HG02938 (cell line): Measurements from ENCODE around the gene EPG5.
"Not testable (repeated sequence)": the region's sequence is repeated elsewhere in the genome, so short reads cannot be mapped to it uniquely, and the experiment has no call there.

Source experiments
- ATAC-seq: cut with Tn5 transposase; IDR thresholded peaks from one replicate; pipeline ENCODE4 v1.9.1; 2021; ENCODE audit warnings: mild to moderate bottlenecking, moderate library complexity; ENCODE audit not compliant: unreplicated experiment

The EPG5 gene

DNA sequence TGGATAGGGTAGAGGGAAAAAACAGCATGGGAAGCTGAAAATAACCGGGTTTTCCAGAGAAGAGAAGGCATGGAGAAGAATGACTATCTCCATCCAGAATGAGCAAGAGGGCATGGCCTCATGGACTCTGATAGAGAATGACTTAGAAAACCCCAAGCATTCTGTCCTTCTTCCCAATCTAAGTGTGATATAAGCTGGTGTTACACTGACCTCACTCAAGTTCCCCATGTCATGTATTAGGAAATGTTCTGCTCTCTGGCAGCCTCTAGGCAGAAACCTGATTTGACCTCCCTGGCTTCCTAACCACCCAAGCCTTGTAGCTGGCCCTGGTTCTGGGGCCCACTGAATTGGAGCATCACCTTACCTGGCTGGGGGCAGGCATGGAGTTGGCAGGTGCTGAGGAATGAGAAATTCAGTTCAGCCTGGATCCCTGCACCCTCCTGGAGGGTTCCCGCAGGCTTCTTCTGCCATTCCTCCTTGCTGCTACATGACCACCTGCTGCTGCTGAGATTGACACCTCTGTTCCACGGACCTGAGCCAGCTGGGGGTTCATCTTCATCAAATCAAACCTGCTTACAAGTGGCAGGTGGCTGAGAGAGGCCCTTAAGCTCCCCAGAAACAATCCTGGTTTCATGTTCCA is 146.9 kb downstream of the EPG5 start:
- no peak for ATAC-seq

DNA sequence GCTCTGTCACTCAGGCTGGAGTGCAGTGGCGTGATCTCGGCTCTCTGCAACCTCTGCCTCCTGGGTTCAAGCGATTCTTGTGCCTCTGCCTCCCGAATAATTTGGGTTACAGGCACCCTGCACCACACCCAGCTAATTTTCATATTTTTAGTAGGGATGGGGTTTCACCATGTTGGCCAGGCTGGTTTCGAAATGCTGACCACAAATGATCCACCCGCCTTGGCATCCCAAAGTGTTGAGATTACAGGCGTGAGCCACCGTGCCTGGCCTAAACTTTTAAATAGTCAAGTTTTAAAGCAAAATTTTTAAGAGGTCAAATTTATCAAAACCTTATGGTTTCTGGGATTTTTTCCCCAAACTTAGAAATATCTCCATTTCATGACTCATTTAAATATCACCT is 148.4 kb downstream of the EPG5 start:
- not testable (repeated sequence) for ATAC-seq

- no peak for ATAC-seq
Measured at GRCh38 chr18:45817543-45817942, 149.6 kb downstream of the EPG5 start.

GRCh38 chr18:45814733-45815132 is 152.4 kb downstream of the EPG5 start:
- ATAC-seq = not testable (repeated sequence)

- not testable (repeated sequence) for ATAC-seq
Measured at GRCh38 chr18:45807144-45807543, 160.0 kb downstream of the EPG5 start.

DNA sequence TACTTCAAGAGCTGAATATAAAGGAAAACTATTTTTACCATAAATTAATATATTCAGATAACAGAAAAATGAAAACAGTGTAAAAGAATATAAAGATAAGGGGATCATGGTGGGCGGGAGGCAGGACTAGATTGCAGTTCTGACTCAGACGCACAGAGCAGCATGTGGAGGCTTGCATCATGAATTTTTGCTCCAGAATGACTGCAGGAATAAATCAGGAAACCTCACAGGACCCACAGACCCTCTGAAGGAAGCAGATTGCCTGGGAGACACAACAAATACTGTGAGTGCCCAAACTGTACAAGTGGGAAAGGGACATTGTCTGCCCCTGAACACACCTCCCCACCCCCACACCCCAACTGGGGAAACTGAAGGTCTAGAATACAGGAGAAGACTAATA is 160.9 kb downstream of the EPG5 start:
- ATAC-seq = no peak

- ATAC-seq = no peak
Measured at GRCh38 chr18:45805551-45805950, 161.6 kb downstream of the EPG5 start.

- ATAC-seq = no peak
Measured at GRCh38 chr18:45802814-45803492, 164.2 kb downstream of the EPG5 start.

DNA sequence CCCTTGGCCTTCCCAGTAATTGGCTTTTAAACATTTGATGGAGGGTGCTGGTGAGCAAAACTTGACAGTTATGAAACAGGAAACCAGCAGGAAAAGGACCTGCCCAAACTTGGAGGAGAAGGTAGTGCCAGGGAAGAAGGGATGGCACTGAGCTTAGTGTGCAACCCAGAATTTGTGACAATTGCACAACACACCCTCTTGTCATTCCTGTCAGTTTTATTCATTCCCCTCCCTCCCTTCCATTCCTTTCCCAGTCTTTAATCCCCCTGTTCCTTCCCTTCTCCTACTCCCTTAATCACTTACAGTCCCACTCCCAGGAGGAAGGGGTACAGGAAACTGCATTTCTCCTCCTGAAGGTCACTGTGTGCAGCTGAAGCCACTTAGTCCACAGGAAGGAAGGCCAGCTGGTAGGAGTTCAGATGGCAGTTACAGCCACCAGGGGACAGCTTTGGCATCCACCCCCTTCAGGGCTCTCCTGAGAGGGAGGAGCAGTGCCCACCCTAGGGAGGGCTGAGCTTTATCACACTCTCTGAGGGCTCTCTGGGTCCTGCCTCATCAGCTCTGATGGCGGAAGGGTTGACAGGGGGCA is 165.6 kb downstream of the EPG5 start:
- ATAC-seq = no peak
